GM12873 (cell line): ENCODE data around the gene C4orf17.

ENCODE experiments used
- CTCF ChIP-seq: IDR thresholded peaks from 2 replicates; pipeline ENCODE4 v1.5.1; 2012; ENCODE audit warnings: low read depth, mild to moderate bottlenecking, moderate library complexity, low read length, control low read depth; ENCODE audit not compliant: insufficient read depth; ENCODE audit errors: missing control alignments

C4orf17 gene

GRCh38 chr4:99587803-99588202, 77.0 kb downstream of the C4orf17 start:
- no peak for TF ChIP-seq CTCF

DNA sequence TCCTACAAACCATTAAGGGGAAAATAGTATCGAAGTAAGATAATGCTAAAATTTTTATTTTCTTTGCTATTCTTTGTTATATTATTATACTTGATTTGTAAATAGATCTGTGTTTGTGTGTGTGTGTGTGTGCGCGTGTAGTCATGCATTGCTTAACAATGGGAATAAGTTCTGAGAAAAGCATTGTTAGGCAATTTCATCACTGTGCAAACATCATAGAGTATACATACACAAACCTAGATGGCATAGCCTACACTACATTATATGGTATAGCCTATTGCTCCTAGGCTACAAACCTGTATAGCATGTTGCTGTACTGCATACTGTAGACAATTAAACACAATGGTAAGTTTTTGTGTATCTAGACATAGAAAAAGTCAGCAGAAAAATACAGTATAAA, 80.9 kb downstream of the C4orf17 start:
- TF ChIP-seq CTCF = no peak
